Keratinocyte (primary cell): Measurements from ENCODE around the gene YTHDF1. TPM values are rescaled to one million over a fixed set of nuclear protein-coding genes. Genes with fewer than 3 reads are reported as not detected.

Source experiments
- DNase-seq: peaks from one replicate; pipeline ENCODE4 v3.0.0-alpha.2; 2011; ENCODE audit warnings: low read depth, missing footprints, low spot score
- FAIRE-seq: peaks from 2 replicates; lab custom pipeline; 2011; peaks lifted over from hg19 to GRCh38; lab: Jason Lieb, UNC
- H2AFZ ChIP-seq: 2 replicates; pipeline ENCODE4 v1.6.0; 2012; ENCODE audit warnings: low read length, control low read depth, inconsistent platforms; ENCODE audit not compliant: control insufficient read depth
- H3K27ac ChIP-seq: 2 replicates; pipeline ENCODE4 v1.5.1; 2011; ENCODE audit warnings: low read length; ENCODE audit not compliant: control insufficient read depth, insufficient read depth
- H3K27me3 ChIP-seq: 3 replicates; pipeline ENCODE4 v1.6.0; 2011; ENCODE audit warnings: low read length; ENCODE audit not compliant: control insufficient read depth, insufficient read depth; ENCODE audit errors: extremely low read depth
- H3K36me3 ChIP-seq, 2 experiments: 2 replicates in 1 of 2; 3 replicates in 1 of 2; pipeline ENCODE4 v1.5.1; 2011; ENCODE audit warnings: low read length in 2 of 2, mild to moderate bottlenecking in 1 of 2; ENCODE audit not compliant: control insufficient read depth in 2 of 2, insufficient read depth in 2 of 2; ENCODE audit errors: extremely low read depth in 1 of 2
- H3K4me1 ChIP-seq: 3 replicates; pipeline ENCODE4 v1.5.1; 2011; ENCODE audit warnings: low read length; ENCODE audit not compliant: control insufficient read depth, insufficient read depth; ENCODE audit errors: extremely low read depth
- H3K4me2 ChIP-seq: 3 replicates; pipeline ENCODE4 v1.6.0; 2011; ENCODE audit warnings: low read depth, low read length; ENCODE audit not compliant: control insufficient read depth, insufficient read depth; ENCODE audit errors: extremely low read depth
- H3K4me3 ChIP-seq, 3 experiments: fragments of 200-600 bp in 1 of 3; sonication (generic) in 1 of 3; 2 replicates in 2 of 3; 3 replicates in 1 of 3; pipeline ENCODE4 v1.5.1; 2011 to 2016; ENCODE audit warnings: low read length in 3 of 3, mild to moderate bottlenecking in 3 of 3, control low read depth in 2 of 3, inconsistent platforms in 1 of 3, low read depth in 1 of 3, mixed read lengths in 1 of 3, mixed run types in 1 of 3, moderate library complexity in 1 of 3; ENCODE audit not compliant: control insufficient read depth in 2 of 3, insufficient read depth in 2 of 3; ENCODE audit errors: extremely low read depth in 1 of 3
- H3K79me2 ChIP-seq: 2 replicates; pipeline ENCODE4 v1.6.0; 2012; ENCODE audit warnings: low read length; ENCODE audit not compliant: control insufficient read depth, insufficient read depth
- H3K9ac ChIP-seq: 3 replicates; pipeline ENCODE4 v1.6.0; 2011; ENCODE audit warnings: low read length; ENCODE audit not compliant: control insufficient read depth, insufficient read depth; ENCODE audit errors: extremely low read depth
- H3K9me1 ChIP-seq: 3 replicates; pipeline ENCODE4 v1.6.0; 2011; ENCODE audit warnings: low read length; ENCODE audit not compliant: control insufficient read depth, insufficient read depth; ENCODE audit errors: extremely low read depth
- H3K9me3 ChIP-seq: 2 replicates; pipeline ENCODE4 v1.5.1; 2012; ENCODE audit warnings: low read depth, low read length; ENCODE audit not compliant: control insufficient read depth
- H4K20me1 ChIP-seq: 3 replicates; pipeline ENCODE4 v1.6.0; 2011; ENCODE audit warnings: low read length; ENCODE audit not compliant: control insufficient read depth, insufficient read depth; ENCODE audit errors: extremely low read depth
- EZH2 ChIP-seq: IDR thresholded peaks from one replicate; pipeline ENCODE4 v1.6.1; 2012; ENCODE audit warnings: inconsistent platforms, mild to moderate bottlenecking, low read length, moderate library complexity
- dilution Hi-C: fragments of 300-500 bp; cut with MboI; formaldehyde crosslinking; loops from one replicate; pipeline ENCODE4 v1.7.0; 2020; ENCODE audit warnings: low sequenced_read_pairs; ENCODE audit not compliant: extremely low pct_ligation_motif_present
- polyA plus RNA-seq, 5 experiments: library from polyadenylated mRNA; depleted of rRNA in 3 of 5; stranded (reverse) in 3 of 5; stranded (forward) in 1 of 5; unstranded in 1 of 5; fragments of >200 nt; gene quantifications; 1 replicate in 1 of 5; 2 replicates in 3 of 5; 3 replicates in 1 of 5; pipeline versions ENCODE4 v1.2.1 to v1.2.3, GENCODE V29; 2011 to 2012; ENCODE audit warnings: missing spikeins in 2 of 5, low read depth in 1 of 5, low replicate concordance in 1 of 5
- TF ChIP-seq, protein P1 (sequence below), 3 experiments: IDR thresholded peaks in 1 of 3; conservative IDR thresholded peaks in 1 of 3; optimal IDR thresholded peaks in 1 of 3; 2 replicates in 2 of 3; 3 replicates in 1 of 3; pipeline versions ENCODE3 to v1.5.1; 2011; ENCODE audit warnings: low read length in 3 of 3, mild to moderate bottlenecking in 3 of 3, moderate library complexity in 2 of 3, control low read depth in 1 of 3, inconsistent platforms in 1 of 3; ENCODE audit not compliant: insufficient read depth in 2 of 3; ENCODE audit errors: extremely low read depth in 1 of 3

YTHDF1 gene
- polyA plus RNA-seq, 1 donor (not counting 4 experiments of a cell fraction or from before 2014, with no cell fraction given) = 26.4 TPM

DNA sequence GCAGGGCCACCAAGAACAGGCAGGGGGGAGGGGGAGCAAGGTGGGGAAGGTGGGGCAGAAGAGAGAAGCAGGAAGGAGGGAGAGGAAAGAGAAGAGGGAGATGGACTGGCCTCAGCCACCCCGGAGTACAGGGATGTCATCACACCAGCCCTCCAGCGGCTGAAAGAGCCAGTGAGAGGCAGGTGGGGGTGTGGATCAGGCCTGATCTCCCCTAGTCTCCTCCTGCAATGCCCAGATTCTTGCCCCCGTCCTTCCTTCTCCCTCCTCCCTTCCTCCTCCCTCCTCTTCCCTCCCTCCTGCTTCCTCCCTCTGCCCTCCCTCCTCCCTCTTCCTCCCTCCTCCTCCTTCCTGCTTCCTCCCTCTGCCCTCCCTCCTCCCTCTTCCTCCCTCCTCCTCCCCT, 61.5 kb downstream of the YTHDF1 start:
- peaks cover 46% of the 10 kb centered on the region for H3K27me3 ChIP-seq
- FAIRE-seq = no peak
- TF ChIP-seq, protein P1, sequence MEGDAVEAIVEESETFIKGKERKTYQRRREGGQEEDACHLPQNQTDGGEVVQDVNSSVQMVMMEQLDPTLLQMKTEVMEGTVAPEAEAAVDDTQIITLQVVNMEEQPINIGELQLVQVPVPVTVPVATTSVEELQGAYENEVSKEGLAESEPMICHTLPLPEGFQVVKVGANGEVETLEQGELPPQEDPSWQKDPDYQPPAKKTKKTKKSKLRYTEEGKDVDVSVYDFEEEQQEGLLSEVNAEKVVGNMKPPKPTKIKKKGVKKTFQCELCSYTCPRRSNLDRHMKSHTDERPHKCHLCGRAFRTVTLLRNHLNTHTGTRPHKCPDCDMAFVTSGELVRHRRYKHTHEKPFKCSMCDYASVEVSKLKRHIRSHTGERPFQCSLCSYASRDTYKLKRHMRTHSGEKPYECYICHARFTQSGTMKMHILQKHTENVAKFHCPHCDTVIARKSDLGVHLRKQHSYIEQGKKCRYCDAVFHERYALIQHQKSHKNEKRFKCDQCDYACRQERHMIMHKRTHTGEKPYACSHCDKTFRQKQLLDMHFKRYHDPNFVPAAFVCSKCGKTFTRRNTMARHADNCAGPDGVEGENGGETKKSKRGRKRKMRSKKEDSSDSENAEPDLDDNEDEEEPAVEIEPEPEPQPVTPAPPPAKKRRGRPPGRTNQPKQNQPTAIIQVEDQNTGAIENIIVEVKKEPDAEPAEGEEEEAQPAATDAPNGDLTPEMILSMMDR (optimal IDR thresholded peaks at IDR 0.05 in 1 of 3, IDR thresholded peaks at IDR 0.05 in 1 of 3, conservative IDR thresholded peaks at IDR 0.05 in 1 of 3; ENCODE audit: extremely low read depth in 1 of 3, insufficient read depth in 2 of 3, low read length in 3 of 3) = no peak
- no peak for TF ChIP-seq EZH2

DNA sequence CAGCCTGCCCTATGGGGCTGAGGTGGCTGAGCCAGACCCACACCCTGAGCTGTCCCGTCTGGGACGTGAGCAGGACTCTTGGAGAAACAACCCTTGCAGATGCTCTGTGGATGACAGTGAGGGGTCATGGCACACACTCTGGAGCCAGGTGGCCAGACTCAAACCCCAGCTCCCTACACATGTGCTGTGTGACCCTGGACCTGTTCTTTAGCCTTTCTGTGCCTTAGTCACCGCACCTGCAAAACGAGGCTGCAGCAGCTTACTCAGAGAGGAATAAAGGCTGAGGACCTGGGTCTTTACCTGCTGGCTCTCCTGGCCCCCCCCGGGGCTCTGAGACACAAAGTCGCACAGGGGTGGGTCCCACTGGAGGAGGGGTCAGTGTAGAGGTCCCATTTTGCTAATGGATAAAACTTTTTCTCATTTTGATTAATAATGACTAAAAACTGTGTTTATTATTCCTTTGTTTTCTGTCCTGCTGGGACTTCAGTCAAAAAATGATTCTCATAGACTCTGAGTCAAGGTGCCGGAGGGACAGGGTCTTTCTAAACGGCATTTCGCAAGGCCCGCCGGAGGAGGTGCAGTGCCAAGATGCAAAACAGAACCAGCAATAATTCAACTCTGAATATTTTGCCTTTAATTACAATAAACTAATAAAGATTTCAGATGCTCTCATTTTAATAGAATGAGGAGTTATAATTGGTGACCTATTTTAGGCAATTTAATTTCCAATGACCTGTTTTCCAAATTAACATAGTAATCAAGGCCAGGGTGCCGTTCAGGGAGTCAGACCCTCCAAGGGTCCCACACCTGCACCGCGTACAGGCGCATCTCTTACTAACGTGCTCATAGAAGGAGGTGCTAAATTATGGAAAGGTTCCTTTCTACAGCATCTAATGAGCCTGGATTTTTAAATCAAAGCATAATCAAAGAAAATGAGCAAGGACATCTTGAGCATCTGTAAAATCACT, 62.4 kb downstream of the YTHDF1 start:
- H3K9me3 ChIP-seq = no peaks in the 10 kb centered on the region
- no peaks in the 10 kb centered on the region for H4K20me1 ChIP-seq
- no peak overlapping the region for H3K9ac ChIP-seq
- no peaks in the 10 kb centered on the region for H3K79me2 ChIP-seq
- no peaks in the 10 kb centered on the region for H3K9me1 ChIP-seq
- H3K36me3 ChIP-seq = no peaks in the 10 kb centered on the region
- H3K4me1 ChIP-seq = no peaks in the 10 kb centered on the region
- TF ChIP-seq EZH2 = no peak
- TF ChIP-seq, protein P1 (optimal IDR thresholded peaks at IDR 0.05 in 1 of 3, IDR thresholded peaks at IDR 0.05 in 1 of 3, conservative IDR thresholded peaks at IDR 0.05 in 1 of 3; ENCODE audit: extremely low read depth in 1 of 3, insufficient read depth in 2 of 3, low read length in 3 of 3) = no peak
- DNase-seq = no peak
- no peak overlapping the region for H3K27ac ChIP-seq
- H3K27me3 ChIP-seq = peaks cover 46% of the 10 kb centered on the region
- H3K4me3 ChIP-seq = no peak overlapping the region
- no peak overlapping the region for H2AFZ ChIP-seq
- H3K4me2 ChIP-seq = no peak overlapping the region
- dilution Hi-C loops = no loop called here
- FAIRE-seq = no peak

More for the DNA sequence above, 61.5 kb downstream of the YTHDF1 start:
- H3K4me2 ChIP-seq = no peak overlapping the region
- no peak for DNase-seq
- no peaks in the 10 kb centered on the region for H4K20me1 ChIP-seq
- no peaks in the 10 kb centered on the region for H3K79me2 ChIP-seq
- dilution Hi-C loops = no loop called here
- H3K36me3 ChIP-seq = no peaks in the 10 kb centered on the region
- H3K27ac ChIP-seq = no peak overlapping the region
- H3K4me1 ChIP-seq = no peaks in the 10 kb centered on the region
- H3K9me1 ChIP-seq = no peaks in the 10 kb centered on the region
- H3K4me3 ChIP-seq = no peak overlapping the region
- no peak overlapping the region for H2AFZ ChIP-seq
- no peaks in the 10 kb centered on the region for H3K9me3 ChIP-seq
- H3K9ac ChIP-seq = no peak overlapping the region
